ENCODE results near the gene CCDC13.

Gene CCDC13

DNA sequence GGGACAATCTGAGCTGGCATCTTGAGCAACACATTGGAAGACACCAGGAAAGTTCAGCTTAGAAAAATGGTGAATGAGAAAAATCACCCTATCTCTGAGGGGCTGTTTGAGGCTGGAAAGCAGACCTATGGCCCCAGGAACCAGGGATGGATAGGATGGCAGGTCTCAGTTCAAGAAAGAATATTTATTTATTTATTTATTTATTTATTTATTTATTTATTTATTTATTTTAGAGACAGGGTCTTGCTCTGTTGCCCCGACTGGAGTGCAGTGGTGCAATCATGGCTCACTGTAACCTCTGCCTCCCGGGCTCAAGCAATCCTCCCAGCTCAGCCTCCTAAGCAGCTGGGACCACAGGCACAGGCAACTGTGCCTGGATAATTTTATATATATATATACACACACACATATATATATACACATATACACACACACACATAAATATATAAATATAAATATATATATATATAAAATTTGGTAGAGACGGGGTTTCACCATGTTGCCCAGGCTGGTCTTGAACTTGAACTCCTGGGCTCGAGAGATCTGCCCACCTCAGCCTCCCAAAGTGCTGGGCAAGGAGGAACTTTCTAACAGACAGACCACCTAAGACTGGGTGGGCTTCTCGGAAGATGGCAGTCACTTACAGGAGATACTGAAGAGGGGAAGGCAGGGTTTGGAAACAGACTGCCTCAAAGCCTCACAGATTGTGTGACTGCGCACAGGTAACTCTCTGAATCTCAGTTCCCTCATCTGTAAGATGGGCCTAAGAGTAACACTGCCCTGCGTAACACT is 29.7 kb downstream of the CCDC13 start:
- no peak for ATAC-seq
- TF ChIP-seq ZNF565 (CRISPR knock-in tag; conservative IDR thresholded peaks at IDR 0.05; ENCODE audit: low read depth) (no peak), ZFP30 (CRISPR knock-in tag; IDR thresholded peaks at IDR 0.05) (no peak), ARNTL (CRISPR knock-in tag; IDR thresholded peaks at IDR 0.05; ENCODE audit: borderline replicate concordance, low read depth) (no peak), ISL1 (CRISPR knock-in tag; IDR thresholded peaks at IDR 0.05) (no peak), GLIS3 (CRISPR knock-in tag; IDR thresholded peaks at IDR 0.05) (no peak), ZC3H10 (CRISPR knock-in tag; IDR thresholded peaks at IDR 0.05) (no peak)

DNA sequence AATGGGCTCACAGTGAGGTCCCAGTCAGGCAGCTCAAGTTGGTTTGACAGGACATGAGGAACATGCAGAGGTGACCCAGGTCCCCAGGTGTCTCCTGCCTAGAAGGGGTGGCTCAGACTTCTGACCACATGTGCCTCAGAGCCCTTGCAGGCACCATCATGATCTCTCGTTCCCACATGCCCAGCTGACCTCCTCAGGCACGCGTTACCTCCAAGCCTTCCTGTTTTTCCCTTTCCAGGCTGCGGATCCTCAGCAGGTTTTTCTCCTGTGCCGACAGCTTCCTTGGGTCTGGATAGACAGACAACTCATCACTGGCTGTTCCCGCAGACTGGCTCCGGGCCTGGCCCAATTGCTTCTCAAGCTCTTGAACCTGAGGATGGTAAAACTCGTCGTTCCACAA is 30.4 kb downstream of the CCDC13 start:
- no peak for ATAC-seq
- TF ChIP-seq BACH2 (CRISPR knock-in tag; IDR thresholded peaks at IDR 0.05; ENCODE audit: borderline replicate concordance) (no peak), ISL1 (CRISPR knock-in tag; IDR thresholded peaks at IDR 0.05) (no peak), ZFP3 (CRISPR knock-in tag; IDR thresholded peaks at IDR 0.05) (no peak), RARB (CRISPR knock-in tag; IDR thresholded peaks at IDR 0.05) (no peak), ZFP30 (CRISPR knock-in tag; IDR thresholded peaks at IDR 0.05) (no peak), ARNTL (CRISPR knock-in tag; IDR thresholded peaks at IDR 0.05; ENCODE audit: borderline replicate concordance, low read depth) (no peak), ZC3H10 (CRISPR knock-in tag; IDR thresholded peaks at IDR 0.05) (no peak), ZNF8 (CRISPR knock-in tag; IDR thresholded peaks at IDR 0.05) (no peak)
- TF ChIP-seq, protein P1, sequence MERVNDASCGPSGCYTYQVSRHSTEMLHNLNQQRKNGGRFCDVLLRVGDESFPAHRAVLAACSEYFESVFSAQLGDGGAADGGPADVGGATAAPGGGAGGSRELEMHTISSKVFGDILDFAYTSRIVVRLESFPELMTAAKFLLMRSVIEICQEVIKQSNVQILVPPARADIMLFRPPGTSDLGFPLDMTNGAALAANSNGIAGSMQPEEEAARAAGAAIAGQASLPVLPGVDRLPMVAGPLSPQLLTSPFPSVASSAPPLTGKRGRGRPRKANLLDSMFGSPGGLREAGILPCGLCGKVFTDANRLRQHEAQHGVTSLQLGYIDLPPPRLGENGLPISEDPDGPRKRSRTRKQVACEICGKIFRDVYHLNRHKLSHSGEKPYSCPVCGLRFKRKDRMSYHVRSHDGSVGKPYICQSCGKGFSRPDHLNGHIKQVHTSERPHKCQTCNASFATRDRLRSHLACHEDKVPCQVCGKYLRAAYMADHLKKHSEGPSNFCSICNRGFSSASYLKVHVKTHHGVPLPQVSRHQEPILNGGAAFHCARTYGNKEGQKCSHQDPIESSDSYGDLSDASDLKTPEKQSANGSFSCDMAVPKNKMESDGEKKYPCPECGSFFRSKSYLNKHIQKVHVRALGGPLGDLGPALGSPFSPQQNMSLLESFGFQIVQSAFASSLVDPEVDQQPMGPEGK (CRISPR knock-in tag; IDR thresholded peaks at IDR 0.05; ENCODE audit: borderline replicate concordance): no peak

DNA sequence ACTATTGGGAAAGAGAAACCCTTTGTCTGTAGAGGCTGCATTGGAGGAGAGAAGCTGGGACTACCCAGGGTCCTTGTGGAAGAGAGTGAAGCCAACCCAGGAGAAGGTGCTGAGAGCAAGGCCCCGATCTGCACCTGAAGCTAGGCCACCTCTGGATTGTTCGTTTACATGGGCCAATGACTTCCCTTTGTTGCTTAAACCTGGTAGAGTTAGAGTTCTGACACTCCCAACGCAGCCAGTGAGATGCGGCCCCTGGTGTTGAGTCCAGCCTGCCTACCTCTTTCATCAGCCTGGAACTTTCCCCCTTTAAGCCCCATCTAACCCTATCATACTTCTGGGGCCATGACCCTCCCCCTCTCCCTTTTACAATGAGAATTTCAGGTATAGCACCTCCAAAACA is 30.8 kb downstream of the CCDC13 start:
- no peak for TF ChIP-seq ZNF8 (CRISPR knock-in tag; IDR thresholded peaks at IDR 0.05)
- no peak for ATAC-seq

DNA sequence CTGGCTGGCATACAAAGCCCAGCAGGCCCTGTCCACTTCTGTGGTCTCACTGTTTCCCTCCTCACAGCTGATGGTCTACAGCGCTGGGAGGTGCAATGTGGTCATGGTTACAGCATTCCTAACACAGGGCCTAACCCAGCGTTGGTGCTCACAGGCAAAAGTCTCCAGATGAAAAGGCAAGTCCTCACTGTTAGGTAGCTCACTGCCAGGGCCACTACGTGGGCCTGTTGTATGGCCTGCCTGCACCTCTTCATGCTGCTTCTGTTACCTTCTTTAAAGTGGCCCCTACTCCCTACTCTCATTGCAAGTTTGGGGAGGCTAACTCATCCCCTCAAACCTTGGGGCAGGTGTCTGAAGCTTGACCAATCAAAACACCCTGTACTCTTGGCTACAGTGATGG is 31.3 kb downstream of the CCDC13 start:
- ATAC-seq: no peak

DNA sequence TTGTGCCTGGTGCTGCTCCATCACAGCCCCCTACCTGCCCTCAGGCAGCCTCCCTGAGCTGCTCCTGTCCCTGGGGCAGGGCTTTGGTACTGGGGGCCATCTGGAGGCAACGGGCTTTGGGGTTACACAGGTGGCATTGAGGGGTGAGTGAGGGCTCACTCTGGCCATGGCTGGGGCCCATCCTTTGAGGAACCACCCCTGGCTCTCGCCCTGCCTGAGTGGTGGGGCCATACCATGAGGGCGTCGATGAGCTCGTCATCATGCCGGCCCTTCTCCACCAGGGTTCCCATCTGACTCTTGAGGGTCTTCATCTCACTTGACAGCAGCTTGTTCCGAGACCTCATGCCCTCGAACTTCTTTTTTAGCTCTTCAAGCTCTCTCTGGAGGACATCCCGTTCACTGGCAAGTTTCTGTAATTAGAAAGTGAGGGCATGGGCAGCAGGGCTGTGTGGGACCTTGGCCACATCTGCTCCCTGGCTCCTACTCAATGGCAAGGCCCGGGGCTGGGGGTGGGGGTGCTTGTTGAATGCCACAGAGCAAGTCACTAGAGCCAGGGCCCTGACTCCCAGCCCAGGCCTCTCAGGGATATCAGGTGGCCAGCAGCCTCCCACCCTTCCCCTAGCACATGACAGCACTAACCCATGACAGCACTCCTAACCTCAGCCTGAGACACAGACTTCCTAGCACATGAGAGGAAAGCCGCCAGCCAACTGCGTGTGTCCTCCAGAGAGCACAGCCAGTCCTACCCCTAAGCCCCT is 33.5 kb downstream of the CCDC13 start:
- TF ChIP-seq, protein P2, sequence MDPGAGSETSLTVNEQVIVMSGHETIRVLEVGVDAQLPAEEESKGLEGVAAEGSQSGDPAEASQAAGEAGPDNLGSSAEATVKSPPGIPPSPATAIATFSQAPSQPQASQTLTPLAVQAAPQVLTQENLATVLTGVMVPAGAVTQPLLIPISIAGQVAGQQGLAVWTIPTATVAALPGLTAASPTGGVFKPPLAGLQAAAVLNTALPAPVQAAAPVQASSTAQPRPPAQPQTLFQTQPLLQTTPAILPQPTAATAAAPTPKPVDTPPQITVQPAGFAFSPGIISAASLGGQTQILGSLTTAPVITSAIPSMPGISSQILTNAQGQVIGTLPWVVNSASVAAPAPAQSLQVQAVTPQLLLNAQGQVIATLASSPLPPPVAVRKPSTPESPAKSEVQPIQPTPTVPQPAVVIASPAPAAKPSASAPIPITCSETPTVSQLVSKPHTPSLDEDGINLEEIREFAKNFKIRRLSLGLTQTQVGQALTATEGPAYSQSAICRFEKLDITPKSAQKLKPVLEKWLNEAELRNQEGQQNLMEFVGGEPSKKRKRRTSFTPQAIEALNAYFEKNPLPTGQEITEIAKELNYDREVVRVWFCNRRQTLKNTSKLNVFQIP (CRISPR knock-in tag; IDR thresholded peaks at IDR 0.05; ENCODE audit: borderline replicate concordance, low read depth): no peak
- no peak for TF ChIP-seq SNAI2 (CRISPR knock-in tag; IDR thresholded peaks at IDR 0.05)
- no peak for ATAC-seq

More for the DNA sequence above, 31.3 kb downstream of the CCDC13 start:
- no peak for TF ChIP-seq PPARA (CRISPR knock-in tag; IDR thresholded peaks at IDR 0.05; ENCODE audit: borderline replicate concordance)
- no peak for TF ChIP-seq ESRRG (CRISPR knock-in tag; IDR thresholded peaks at IDR 0.05)
- TF ChIP-seq, protein P3, sequence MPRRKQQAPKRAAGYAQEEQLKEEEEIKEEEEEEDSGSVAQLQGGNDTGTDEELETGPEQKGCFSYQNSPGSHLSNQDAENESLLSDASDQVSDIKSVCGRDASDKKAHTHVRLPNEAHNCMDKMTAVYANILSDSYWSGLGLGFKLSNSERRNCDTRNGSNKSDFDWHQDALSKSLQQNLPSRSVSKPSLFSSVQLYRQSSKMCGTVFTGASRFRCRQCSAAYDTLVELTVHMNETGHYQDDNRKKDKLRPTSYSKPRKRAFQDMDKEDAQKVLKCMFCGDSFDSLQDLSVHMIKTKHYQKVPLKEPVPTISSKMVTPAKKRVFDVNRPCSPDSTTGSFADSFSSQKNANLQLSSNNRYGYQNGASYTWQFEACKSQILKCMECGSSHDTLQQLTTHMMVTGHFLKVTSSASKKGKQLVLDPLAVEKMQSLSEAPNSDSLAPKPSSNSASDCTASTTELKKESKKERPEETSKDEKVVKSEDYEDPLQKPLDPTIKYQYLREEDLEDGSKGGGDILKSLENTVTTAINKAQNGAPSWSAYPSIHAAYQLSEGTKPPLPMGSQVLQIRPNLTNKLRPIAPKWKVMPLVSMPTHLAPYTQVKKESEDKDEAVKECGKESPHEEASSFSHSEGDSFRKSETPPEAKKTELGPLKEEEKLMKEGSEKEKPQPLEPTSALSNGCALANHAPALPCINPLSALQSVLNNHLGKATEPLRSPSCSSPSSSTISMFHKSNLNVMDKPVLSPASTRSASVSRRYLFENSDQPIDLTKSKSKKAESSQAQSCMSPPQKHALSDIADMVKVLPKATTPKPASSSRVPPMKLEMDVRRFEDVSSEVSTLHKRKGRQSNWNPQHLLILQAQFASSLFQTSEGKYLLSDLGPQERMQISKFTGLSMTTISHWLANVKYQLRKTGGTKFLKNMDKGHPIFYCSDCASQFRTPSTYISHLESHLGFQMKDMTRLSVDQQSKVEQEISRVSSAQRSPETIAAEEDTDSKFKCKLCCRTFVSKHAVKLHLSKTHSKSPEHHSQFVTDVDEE (CRISPR knock-in tag; IDR thresholded peaks at IDR 0.05): no peak
- TF ChIP-seq ARNTL (CRISPR knock-in tag; IDR thresholded peaks at IDR 0.05; ENCODE audit: borderline replicate concordance, low read depth): no peak
- TF ChIP-seq, protein P1 (CRISPR knock-in tag; IDR thresholded peaks at IDR 0.05; ENCODE audit: borderline replicate concordance): no peak
- TF ChIP-seq RARB (CRISPR knock-in tag; IDR thresholded peaks at IDR 0.05): no peak
- TF ChIP-seq ZC3H10 (CRISPR knock-in tag; IDR thresholded peaks at IDR 0.05): no peak
